Activated naive CD4-positive, alpha-beta T cell treated with anti-CD3 and anti-CD28 coated beads for 36 hours (primary cell): ENCODE data around the gene CYP2C8. TPM values are rescaled to one million over a fixed set of nuclear protein-coding genes. Genes with fewer than 3 reads are reported as not detected.
"Not testable (repeated sequence)": the region's sequence is repeated elsewhere in the genome, so short reads cannot be mapped to it uniquely, and the experiment has no call there.

Source experiments
- CTCF ChIA-PET: fragments of 350-600 bp; sonication (Branson Sonifier 250); formaldehyde crosslinking; loops from one replicate; lab custom pipeline; 2021; ENCODE audit warnings: antibody characterized with exemption; lab: Charles Lee
- DNase-seq: peaks from one replicate; pipeline ENCODE4 v3.0.0-alpha.2; 2020
- H3K27ac Mint-ChIP-seq: one replicate; pipeline ENCODE4 v1.8.0; 2021; ENCODE audit warnings: mild to moderate bottlenecking, mixed read lengths
- H3K27me3 Mint-ChIP-seq: one replicate; pipeline ENCODE4 v1.8.0; 2021; ENCODE audit warnings: low read depth, mixed read lengths
- H3K36me3 Mint-ChIP-seq: one replicate; pipeline ENCODE4 v1.8.0; 2021; ENCODE audit warnings: low read depth, mixed read lengths
- H3K4me1 Mint-ChIP-seq: one replicate; pipeline ENCODE4 v1.8.0; 2021; ENCODE audit warnings: low read depth, mixed read lengths
- H3K4me3 Mint-ChIP-seq: one replicate; pipeline ENCODE4 v1.8.0; 2021; ENCODE audit warnings: mild to moderate bottlenecking, moderate library complexity, mixed read lengths
- H3K9me3 Mint-ChIP-seq: one replicate; pipeline ENCODE4 v1.8.0; 2021; ENCODE audit warnings: mixed read lengths
- intact Hi-C: fragments of 100-400 bp; cut with micrococcal nuclease; formaldehyde crosslinking; loops from one replicate; pipeline ENCODE4 v1.15.1; 2023
- total RNA-seq, 2 experiments: library from RNA; stranded (reverse); gene quantifications; one replicate each; pipeline ENCODE4 v1.2.3, GENCODE V29; 2021

The CYP2C8 gene
- not detected for total RNA-seq

DNA sequence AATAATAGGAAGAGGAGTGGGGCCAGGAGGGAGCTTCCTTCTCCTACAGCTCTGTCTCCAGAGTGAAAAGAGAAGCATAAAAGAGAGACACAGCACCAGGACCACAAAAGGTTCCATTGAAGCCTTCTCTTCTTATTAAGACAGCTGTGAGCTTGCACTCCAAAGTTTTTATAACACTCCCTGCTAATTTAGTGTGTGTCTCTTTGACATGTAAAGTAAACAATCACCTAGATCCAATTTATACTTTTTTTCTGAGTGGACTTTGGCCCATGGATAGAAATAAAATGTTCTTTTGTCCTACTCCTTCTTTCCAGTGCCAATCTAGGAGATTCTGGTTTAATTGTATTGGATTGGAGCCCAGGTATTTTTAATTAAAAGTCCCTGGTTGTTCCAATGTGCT, at the start of gene CYP2C8:
Gene CYP2C8 (minus strand): TSS at position 212 of the 400 bp plus-strand sequence. CDS start 95 bp downstream, at position 117.
- Mint-ChIP-seq H3K27me3 (no peaks in the 10 kb centered on the region), H3K36me3 (no peaks in the 10 kb centered on the region), H3K4me1 (no peaks in the 10 kb centered on the region), H3K4me3 (no peak within 1 kb of the TSS), H3K27ac (no peak within 1 kb of the TSS), H3K9me3 (no peaks in the 10 kb centered on the region)
- no peak for DNase-seq
- CTCF ChIA-PET, result no interaction called here
- intact Hi-C loops, result no loop called here

DNA sequence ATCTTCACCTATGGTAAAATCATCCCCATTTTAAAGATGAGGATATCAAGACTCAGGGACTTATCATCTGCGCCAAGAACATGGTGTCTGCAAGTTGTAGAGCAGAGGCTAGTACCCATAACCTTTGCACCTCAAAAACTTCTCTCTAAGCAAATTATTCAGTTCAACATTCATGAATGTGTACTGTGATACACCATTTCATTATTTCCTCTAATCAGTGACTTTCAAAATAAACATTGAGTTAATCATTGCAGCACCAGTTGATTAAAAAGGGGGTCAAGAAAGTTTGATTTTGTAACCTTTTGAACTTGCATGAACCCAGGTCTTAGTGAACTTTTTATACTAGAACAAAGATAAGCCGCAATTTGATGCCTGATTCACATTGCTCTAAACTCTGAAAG, 47.6 kb upstream of the CYP2C8 start:
- peaks cover 4% of the 10 kb centered on the region for H3K27me3 Mint-ChIP-seq
- no peaks in the 10 kb centered on the region for H3K36me3 Mint-ChIP-seq
- CTCF ChIA-PET, result no interaction called here
- intact Hi-C loops, result no loop called here
- H3K9me3 Mint-ChIP-seq, result peaks cover 16% of the 10 kb centered on the region
- no peak overlapping the region for H3K4me3 Mint-ChIP-seq
- H3K4me1 Mint-ChIP-seq, result no peaks in the 10 kb centered on the region
- no peak overlapping the region for H3K27ac Mint-ChIP-seq
- no peak for DNase-seq

DNA sequence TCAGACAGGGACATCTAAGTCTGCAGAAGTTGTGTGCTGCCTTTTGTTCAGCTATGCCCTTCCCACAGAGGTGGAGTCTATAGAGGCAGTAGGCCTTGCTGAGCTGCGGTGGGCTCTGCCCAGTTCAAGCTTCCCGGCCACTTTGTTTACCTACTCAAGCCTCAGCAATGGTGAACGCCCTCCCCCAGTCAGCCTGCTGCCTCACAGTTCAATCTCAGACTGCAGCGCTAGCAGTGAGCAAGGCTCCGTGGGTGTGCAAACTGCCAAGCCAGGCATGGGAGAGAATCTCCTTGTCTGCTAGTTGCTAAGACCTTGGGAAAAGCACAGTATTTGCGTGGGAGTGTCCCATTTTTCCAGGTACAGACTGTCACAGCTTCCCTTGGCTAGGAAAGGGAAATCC, 41.5 kb upstream of the CYP2C8 start:
- H3K4me3 Mint-ChIP-seq, DNase-seq, CTCF ChIA-PET, H3K36me3 Mint-ChIP-seq, H3K4me1 Mint-ChIP-seq, H3K27me3 Mint-ChIP-seq, intact Hi-C loops, H3K27ac Mint-ChIP-seq: not testable (repeated sequence)
- peaks cover 12% of the 10 kb centered on the region for H3K9me3 Mint-ChIP-seq

DNA sequence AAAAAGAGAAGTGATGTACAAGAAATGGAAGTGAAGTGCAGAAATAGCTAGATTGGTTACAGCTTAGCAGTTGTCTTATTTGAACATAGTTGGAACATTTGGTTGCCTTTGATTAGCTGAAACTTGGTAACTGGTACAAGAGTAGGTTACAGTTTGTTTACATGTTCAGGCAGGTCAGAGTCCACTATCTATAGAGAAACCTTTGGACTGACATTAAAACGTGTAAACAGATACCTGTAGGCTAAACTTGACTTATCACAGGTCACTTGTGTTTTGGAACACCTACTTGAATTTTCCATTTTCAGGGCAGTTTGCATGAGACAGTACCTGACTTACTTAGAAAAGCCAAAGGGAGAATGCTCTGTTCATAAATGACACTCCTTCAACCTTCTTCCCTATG, 28.5 kb upstream of the CYP2C8 start:
- Mint-ChIP-seq H3K27ac (no peak overlapping the region), H3K27me3 (no peaks in the 10 kb centered on the region), H3K36me3 (no peaks in the 10 kb centered on the region), H3K4me1 (no peaks in the 10 kb centered on the region), H3K9me3 (no peaks in the 10 kb centered on the region), H3K4me3 (no peak overlapping the region)
- intact Hi-C loops, result no loop called here
- CTCF ChIA-PET, result no interaction called here
- DNase-seq, result no peak

DNA sequence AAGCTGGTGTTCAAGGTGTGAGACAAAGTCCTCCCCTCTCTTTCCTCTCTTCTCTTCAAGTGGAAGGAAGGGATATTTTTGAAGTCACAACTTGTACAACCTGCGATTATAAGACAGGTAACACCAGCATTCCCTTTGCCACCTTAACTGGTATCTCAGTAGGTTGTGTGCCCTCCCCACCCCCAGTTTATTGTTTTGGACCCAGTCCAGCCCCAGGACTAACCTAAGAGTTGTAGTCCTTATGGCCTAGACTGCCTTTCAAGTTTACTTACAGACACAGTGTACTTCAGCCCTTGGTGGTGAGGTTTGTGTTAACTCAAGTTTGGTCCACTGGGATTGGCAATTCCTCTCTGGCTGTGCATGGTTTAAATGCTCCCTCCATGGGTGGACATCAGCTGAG, 26.8 kb upstream of the CYP2C8 start:
- Mint-ChIP-seq H3K36me3 (no peaks in the 10 kb centered on the region), H3K9me3 (peaks cover under 1% of the 10 kb centered on the region), H3K4me1 (no peaks in the 10 kb centered on the region), H3K27me3 (no peaks in the 10 kb centered on the region), H3K4me3 (no peak overlapping the region), H3K27ac (no peak overlapping the region)
- intact Hi-C loops, result no loop called here
- CTCF ChIA-PET, result no interaction called here
- DNase-seq, result no peak

DNA sequence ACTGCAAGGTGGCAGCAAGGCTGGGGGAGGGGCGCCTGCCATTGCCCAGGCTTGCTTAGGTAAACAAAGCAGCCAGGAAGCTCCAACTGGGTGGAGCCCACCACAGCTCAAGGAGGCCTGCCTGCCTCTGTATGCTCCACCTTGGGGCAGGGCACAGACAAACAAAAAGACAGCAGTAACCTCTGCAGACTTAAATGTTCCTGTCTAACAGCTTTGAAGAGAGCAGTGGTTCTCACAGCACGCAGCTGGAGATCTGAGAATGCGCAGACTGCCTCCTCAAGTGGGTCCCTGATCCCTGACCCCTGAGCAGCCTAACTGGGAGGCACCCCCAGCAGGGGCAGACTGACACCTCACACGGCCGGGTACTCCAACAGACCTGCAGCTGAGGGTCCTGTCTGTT, 10.3 kb upstream of the CYP2C8 start:
- H3K36me3 Mint-ChIP-seq, H3K4me3 Mint-ChIP-seq, H3K9me3 Mint-ChIP-seq, intact Hi-C loops, H3K27ac Mint-ChIP-seq, H3K4me1 Mint-ChIP-seq, DNase-seq, CTCF ChIA-PET, H3K27me3 Mint-ChIP-seq: not testable (repeated sequence)

DNA sequence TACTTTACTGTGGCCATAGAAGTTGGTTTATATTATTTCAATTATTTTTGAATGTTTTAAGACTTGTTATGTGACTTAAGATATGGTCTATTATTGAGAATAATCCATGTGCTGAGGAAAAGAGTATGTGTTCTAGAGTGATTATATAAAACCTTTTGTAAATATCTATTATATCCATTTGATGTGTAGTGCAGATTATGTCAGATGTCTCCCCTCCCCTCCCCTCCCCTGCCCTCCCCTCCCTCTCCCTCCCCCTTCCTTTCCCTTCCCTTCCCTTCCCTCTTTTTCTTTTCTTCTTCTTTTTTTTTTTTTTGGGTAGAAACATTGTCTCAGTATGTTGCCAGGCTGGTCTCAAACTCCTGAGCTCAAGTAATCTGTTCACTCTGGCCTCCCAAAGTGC, 8.3 kb upstream of the CYP2C8 start:
- intact Hi-C loops, result no loop called here
- Mint-ChIP-seq H3K27ac (no peak overlapping the region), H3K36me3 (no peaks in the 10 kb centered on the region), H3K4me1 (no peaks in the 10 kb centered on the region), H3K9me3 (peaks cover 5% of the 10 kb centered on the region), H3K4me3 (no peak overlapping the region), H3K27me3 (no peaks in the 10 kb centered on the region)
- no peak for DNase-seq
- CTCF ChIA-PET, result no interaction called here

DNA sequence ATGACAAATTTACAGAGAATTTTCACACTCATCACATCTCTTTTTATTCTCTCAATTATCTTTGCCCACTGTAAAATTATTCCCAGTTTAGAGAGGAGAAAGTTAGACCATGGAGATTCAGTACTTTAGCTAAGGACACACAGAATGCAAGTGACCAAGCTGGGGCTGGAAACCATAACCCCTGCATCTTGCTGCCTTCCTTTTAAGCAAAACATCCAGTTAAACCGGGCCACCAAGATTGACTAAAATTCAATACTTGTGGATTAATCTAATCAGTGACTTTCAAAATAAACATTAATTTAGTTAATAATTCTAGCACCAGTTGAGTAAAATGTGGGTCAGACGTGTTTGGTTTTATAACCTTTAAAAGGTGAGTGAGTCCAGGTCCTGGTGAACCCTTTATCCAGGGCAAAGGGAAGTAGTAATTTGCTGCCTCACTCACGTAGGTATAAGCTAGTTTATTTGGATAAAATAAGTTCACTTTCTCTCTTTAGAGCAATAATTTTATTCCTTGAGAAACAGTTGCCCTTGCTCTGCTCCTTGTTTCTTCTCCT, 1.9 kb upstream of the CYP2C8 start:
- no peak overlapping the region for H3K27ac Mint-ChIP-seq
- DNase-seq, result no peak
- H3K4me1 Mint-ChIP-seq, result no peaks in the 10 kb centered on the region
- no peaks in the 10 kb centered on the region for H3K9me3 Mint-ChIP-seq
- H3K27me3 Mint-ChIP-seq, result no peaks in the 10 kb centered on the region
- no peak overlapping the region for H3K4me3 Mint-ChIP-seq
- no peaks in the 10 kb centered on the region for H3K36me3 Mint-ChIP-seq
- intact Hi-C loops, result no loop called here
- CTCF ChIA-PET, result no interaction called here

DNA sequence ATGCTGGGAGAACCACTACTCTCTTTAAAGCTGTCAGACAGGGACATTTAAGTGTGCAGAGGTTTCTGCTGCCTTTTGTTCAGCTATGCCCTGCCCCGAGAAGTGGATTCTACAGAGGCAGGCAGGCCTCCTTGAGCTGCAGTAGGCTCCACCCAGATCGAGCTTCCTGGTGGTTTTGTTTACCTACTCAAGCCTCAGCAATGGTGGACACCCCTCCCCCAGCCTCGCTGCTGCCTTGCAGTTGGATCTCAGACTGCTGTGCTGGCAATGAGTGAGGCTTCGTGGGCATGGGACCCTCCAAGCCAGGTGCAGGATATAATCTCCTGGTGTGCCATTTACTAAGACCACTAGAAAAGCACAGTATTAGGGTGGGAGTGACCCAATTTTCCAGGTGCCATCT, 5.2 kb downstream of the CYP2C8 start:
- DNase-seq, H3K36me3 Mint-ChIP-seq, H3K9me3 Mint-ChIP-seq, H3K27me3 Mint-ChIP-seq, H3K4me3 Mint-ChIP-seq, H3K4me1 Mint-ChIP-seq, H3K27ac Mint-ChIP-seq, intact Hi-C loops, CTCF ChIA-PET: not testable (repeated sequence)

DNA sequence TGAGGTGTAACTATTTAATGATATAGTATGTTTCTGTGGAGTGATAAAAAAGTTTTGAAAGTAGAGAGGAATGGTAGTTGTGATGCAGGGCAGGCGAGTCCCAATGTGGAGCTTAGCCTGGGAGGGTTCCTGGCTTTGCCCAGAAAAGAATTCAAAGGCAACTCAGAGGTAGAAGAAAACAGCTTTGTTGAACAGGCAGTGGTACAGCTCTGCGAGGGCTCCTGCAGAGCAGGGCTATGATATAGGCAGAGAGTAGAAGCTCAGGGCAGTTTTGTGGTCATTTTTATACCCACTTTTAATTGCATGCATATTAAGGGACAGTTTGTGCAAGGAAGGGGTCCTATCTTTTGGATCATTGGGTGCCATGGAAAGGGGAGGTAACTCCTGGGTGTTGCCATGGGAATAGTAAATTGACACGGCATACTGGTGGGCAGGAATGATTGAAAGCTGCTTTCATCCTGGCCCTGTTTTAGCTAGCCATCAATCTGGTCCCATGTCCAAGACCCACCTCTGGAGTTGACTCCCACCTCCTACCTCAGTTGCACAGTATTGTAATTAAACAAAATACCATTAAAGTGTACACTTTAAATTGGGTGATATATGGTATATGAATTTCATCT, 12.4 kb downstream of the CYP2C8 start:
- Mint-ChIP-seq H3K4me1 (no peaks in the 10 kb centered on the region), H3K27me3 (no peaks in the 10 kb centered on the region), H3K36me3 (peaks cover 3% of the 10 kb centered on the region), H3K9me3 (peaks cover 8% of the 10 kb centered on the region), H3K4me3 (no peak overlapping the region), H3K27ac (no peak overlapping the region)
- no peak for DNase-seq
- CTCF ChIA-PET, result interaction anchor here (0.5 kb wide), 1 partner anchor 19 kb away, joined by 3 read pairs; no protein-coding TSS in a partner anchor
- intact Hi-C loops, result no loop called here

DNA sequence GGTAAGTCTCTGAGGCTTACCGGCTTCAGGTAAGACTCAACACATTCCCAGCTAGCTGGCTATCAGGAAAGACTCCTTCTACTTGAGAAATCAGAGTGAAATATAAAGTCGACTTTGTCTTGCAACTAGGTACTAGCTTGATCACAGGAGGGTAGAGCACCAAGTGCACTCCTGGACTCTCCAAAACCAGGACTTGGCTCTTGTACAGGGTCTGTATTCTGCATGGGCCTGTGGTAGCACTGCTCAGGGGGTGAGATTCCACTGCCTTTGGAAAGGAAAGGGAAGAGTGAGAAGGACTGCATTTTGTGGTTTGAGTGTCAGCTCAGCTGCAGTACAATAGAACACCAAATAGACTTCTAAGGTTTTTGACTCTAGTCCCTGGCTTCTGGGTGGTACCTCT, 19.4 kb downstream of the CYP2C8 start:
- Mint-ChIP-seq H3K4me3 (no peak overlapping the region), H3K4me1 (no peaks in the 10 kb centered on the region), H3K36me3 (no peaks in the 10 kb centered on the region), H3K9me3 (peaks cover 8% of the 10 kb centered on the region), H3K27ac (no peak overlapping the region), H3K27me3 (no peaks in the 10 kb centered on the region)
- CTCF ChIA-PET, result no interaction called here
- no peak for DNase-seq
- intact Hi-C loops, result no loop called here

DNA sequence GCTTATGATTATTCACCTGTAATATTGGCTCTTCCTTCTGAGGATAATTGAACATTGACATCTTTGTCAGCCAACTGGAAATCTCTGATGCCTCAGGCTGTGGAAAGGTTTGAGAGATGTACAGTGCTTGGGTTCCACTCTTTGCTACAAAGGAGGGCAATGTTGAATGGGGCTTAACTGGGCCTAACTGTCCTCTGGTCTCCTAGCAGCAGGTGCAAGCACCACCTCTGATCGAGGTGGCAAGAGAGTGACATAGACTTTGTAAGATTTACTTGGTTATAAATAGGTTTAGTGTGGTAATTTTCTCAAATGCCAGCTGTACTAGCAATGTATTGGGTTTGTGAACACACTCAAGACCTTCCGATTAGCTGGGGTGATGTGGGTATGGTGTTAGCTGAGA, 21.1 kb downstream of the CYP2C8 start:
- Mint-ChIP-seq H3K36me3 (no peaks in the 10 kb centered on the region), H3K4me3 (no peak overlapping the region), H3K27me3 (no peaks in the 10 kb centered on the region), H3K9me3 (peaks cover 7% of the 10 kb centered on the region), H3K27ac (no peak overlapping the region), H3K4me1 (no peaks in the 10 kb centered on the region)
- intact Hi-C loops, result no loop called here
- CTCF ChIA-PET, result no interaction called here
- no peak for DNase-seq

DNA sequence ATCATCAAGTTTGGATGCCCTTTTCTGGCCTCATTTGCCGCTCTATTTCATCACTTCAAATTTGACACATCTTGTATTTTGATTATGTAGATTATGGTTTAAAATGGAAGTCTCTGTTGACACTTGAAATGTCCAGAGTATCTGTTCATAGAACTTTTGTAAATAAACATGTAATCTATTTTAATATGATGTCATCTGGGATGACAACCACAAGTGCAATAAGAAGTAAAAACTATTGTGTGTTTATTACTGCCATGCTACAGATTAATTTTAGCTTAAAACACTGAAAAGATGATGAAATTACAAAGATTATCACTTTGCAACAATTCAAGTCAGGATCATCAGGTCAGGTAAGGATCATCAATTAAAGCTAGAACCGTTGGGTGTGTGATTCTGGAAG, 30.0 kb downstream of the CYP2C8 start:
- CTCF ChIA-PET, result no interaction called here
- H3K9me3 Mint-ChIP-seq, result no peaks in the 10 kb centered on the region
- no peak overlapping the region for H3K27ac Mint-ChIP-seq
- no peaks in the 10 kb centered on the region for H3K4me1 Mint-ChIP-seq
- H3K4me3 Mint-ChIP-seq, result no peak overlapping the region
- DNase-seq, result no peak
- H3K36me3 Mint-ChIP-seq, result no peaks in the 10 kb centered on the region
- intact Hi-C loops, result no loop called here
- no peaks in the 10 kb centered on the region for H3K27me3 Mint-ChIP-seq
